SK-N-SH (cell line): ENCODE measurements around the gene STAT6. TPM values are rescaled to one million over a fixed set of nuclear protein-coding genes. Genes with fewer than 3 reads are reported as not detected.

Source experiments
- CTCF ChIA-PET: fragments of 300-600, 350-600 bp; formaldehyde crosslinking; extraction: SDS; loops from one replicate; lab custom pipeline; 2021; lab: Yijun Ruan, JAX
- POLR2A ChIA-PET: fragments of 350-600 bp; sonication (Branson Sonifier 250); formaldehyde crosslinking; extraction: SDS; loops from one replicate; lab custom pipeline; 2020; ENCODE audit warnings: antibody characterized with exemption, inconsistent platforms; lab: Yijun Ruan, JAX
- DNase-seq: peaks from one replicate; pipeline ENCODE4 v3.0.0; 2012
- H2AFZ ChIP-seq: fragments of 200-600 bp; sonication (generic); 2 replicates; pipeline ENCODE4 v1.8.1; 2016; ENCODE audit warnings: antibody characterized with exemption, mild to moderate bottlenecking, low read depth
- H3F3A ChIP-seq: fragments of 200-600 bp; sonication (generic); replicated peaks from 2 replicates; pipeline ENCODE3; 2016; ENCODE audit warnings: antibody characterized with exemption, mild to moderate bottlenecking; ENCODE audit not compliant: insufficient read depth
- H3K27ac ChIP-seq, 2 experiments: fragments of 200-500 bp in 1 of 2; fragments of 200-600 bp in 1 of 2; sonication (Bioruptor generic) in 1 of 2; sonication (generic), shearing (Covaris generic) in 1 of 2; 2 replicates each; pipeline versions ENCODE4 v1.5.1 to v1.6.1; 2014 to 2016; ENCODE audit warnings: low read depth in 2 of 2, inconsistent platforms in 1 of 2, low read length in 1 of 2, mild to moderate bottlenecking in 1 of 2, mixed read lengths in 1 of 2
- H3K27me3 ChIP-seq: fragments of 200-600 bp; sonication (generic), shearing (Covaris generic); 2 replicates; pipeline ENCODE4 v1.6.1; 2016; ENCODE audit warnings: mixed run types; ENCODE audit not compliant: insufficient read depth
- H3K36me3 ChIP-seq, 2 experiments: fragments of 200-500 bp in 1 of 2; fragments of 200-600 bp in 1 of 2; sonication (Bioruptor generic) in 1 of 2; sonication (generic) in 1 of 2; replicated peaks in 1 of 2; 2 replicates each; pipeline versions ENCODE3 to v1.5.1; 2014 to 2016; ENCODE audit warnings: low read length in 1 of 2, mild to moderate bottlenecking in 1 of 2; ENCODE audit not compliant: insufficient read depth in 2 of 2, control insufficient read depth in 1 of 2
- H3K4me1 ChIP-seq, 2 experiments: fragments of 200-500 bp in 1 of 2; fragments of 200-600 bp in 1 of 2; sonication (Bioruptor generic) in 1 of 2; sonication (generic), shearing (Covaris generic) in 1 of 2; 2 replicates each; pipeline versions ENCODE4 v1.5.1 to v1.6.1; 2014 to 2016; ENCODE audit warnings: low read depth in 1 of 2, low read length in 1 of 2, mixed run types in 1 of 2; ENCODE audit not compliant: insufficient read depth in 2 of 2, control insufficient read depth in 1 of 2
- H3K4me2 ChIP-seq: fragments of 200-600 bp; sonication (generic), shearing (Covaris generic); 2 replicates; pipeline ENCODE4 v1.6.1; 2017; ENCODE audit warnings: mixed run types
- H3K4me3 ChIP-seq, 2 experiments: fragments of 200-500 bp in 1 of 2; fragments of 200-600 bp in 1 of 2; sonication (Bioruptor generic) in 1 of 2; sonication (generic), shearing (Covaris generic) in 1 of 2; 2 replicates each; pipeline versions ENCODE4 v1.5.1 to v1.8.1; 2014 to 2016; ENCODE audit warnings: low read depth in 2 of 2, inconsistent platforms in 1 of 2, low read length in 1 of 2, mild to moderate bottlenecking in 1 of 2, mixed read lengths in 1 of 2, moderate library complexity in 1 of 2
- H3K79me2 ChIP-seq: fragments of 200-600 bp; sonication (generic); 2 replicates; pipeline ENCODE4 v1.8.1; 2017; ENCODE audit warnings: mild to moderate bottlenecking; ENCODE audit not compliant: insufficient read depth
- H3K9ac ChIP-seq: fragments of 200-600 bp; sonication (generic); 2 replicates; pipeline ENCODE4 v1.6.1; 2017; ENCODE audit warnings: mixed run types
- H3K9me2 ChIP-seq: fragments of 200-600 bp; sonication (generic); 2 replicates; pipeline ENCODE4 v1.6.1; 2017; ENCODE audit warnings: mixed run types
- H3K9me3 ChIP-seq: fragments of 200-600 bp; sonication (generic); 2 replicates; pipeline ENCODE4 v1.6.1; 2017; ENCODE audit warnings: mixed run types, mild to moderate bottlenecking, moderate library complexity
- H4K20me1 ChIP-seq: fragments of 200-600 bp; sonication (generic); 2 replicates; pipeline ENCODE4 v1.6.1; 2017; ENCODE audit warnings: mild to moderate bottlenecking, mixed run types; ENCODE audit not compliant: insufficient read depth
- CHD2 ChIP-seq: fragments of 150-350 bp; IDR thresholded peaks from 2 replicates; pipeline ENCODE4 v1.6.1; 2018; ENCODE audit warnings: low read length; ENCODE audit not compliant: partially characterized antibody
- FOSL2 ChIP-seq: IDR thresholded peaks from 2 replicates; pipeline ENCODE4 v1.4.0; 2012; ENCODE audit warnings: low read depth, mild to moderate bottlenecking, moderate library complexity, borderline replicate concordance
- GATA2 ChIP-seq: sonication (generic); formaldehyde crosslinking; IDR thresholded peaks from 2 replicates; pipeline ENCODE4 v1.5.0; 2020; ENCODE audit warnings: mild to moderate bottlenecking, missing genetic modification reagents
- MXI1 ChIP-seq: IDR thresholded peaks from 2 replicates; pipeline ENCODE4 v1.6.1; 2012; ENCODE audit warnings: mild to moderate bottlenecking, low read depth, low read length, improper control_type of control experiment
- POLR2AphosphoS5 ChIP-seq: IDR thresholded peaks from 2 replicates; pipeline ENCODE4 v1.6.1; 2012; ENCODE audit warnings: low read depth, low read length
- RAD21 ChIP-seq: IDR thresholded peaks from 2 replicates; pipeline ENCODE4 v1.6.1; 2012; ENCODE audit warnings: mild to moderate bottlenecking, low read length
- RXRA ChIP-seq: IDR thresholded peaks from 2 replicates; pipeline ENCODE4 v1.4.0; 2012; ENCODE audit warnings: low read depth, mild to moderate bottlenecking, borderline replicate concordance
- SIN3A ChIP-seq: IDR thresholded peaks from 2 replicates; pipeline ENCODE4 v1.6.1; 2012; ENCODE audit warnings: low read depth, mild to moderate bottlenecking, low read length, moderate library complexity, borderline replicate concordance
- TCF12 ChIP-seq: IDR thresholded peaks from 2 replicates; pipeline ENCODE4 v1.4.0; 2012
- TEAD4 ChIP-seq: IDR thresholded peaks from 2 replicates; pipeline ENCODE4 v1.4.0; 2012; ENCODE audit warnings: mild to moderate bottlenecking, borderline replicate concordance; ENCODE audit not compliant: insufficient read depth
- WGBS: methylation state at CpG from one replicate; pipeline ENCODE4 v1.1.6; 2017; ENCODE audit warnings: low lambda C conversion rate; 5-methylcytosine and 5-hydroxymethylcytosine counted together
- polyA plus RNA-seq, 3 experiments: library from polyadenylated mRNA; depleted of rRNA; stranded (reverse); fragments of >200 nt; gene quantifications; 2 replicates each; pipeline ENCODE4 v1.2.3, GENCODE V29; 2012
- TF ChIP-seq, protein P1 (sequence below): fragments of 150-350 bp; IDR thresholded peaks from 2 replicates; pipeline ENCODE4 v1.6.1; 2016; ENCODE audit warnings: mild to moderate bottlenecking, low read depth, low read length
- TF ChIP-seq, protein P2 (sequence below): IDR thresholded peaks from 2 replicates; pipeline ENCODE4 v1.4.0; 2012; ENCODE audit warnings: low read depth, borderline replicate concordance
- TF ChIP-seq, protein P3 (sequence below): IDR thresholded peaks from 2 replicates; pipeline ENCODE4 v1.4.0; 2012; ENCODE audit warnings: low read depth
- TF ChIP-seq, protein P4 (sequence below): fragments of 150-350 bp; IDR thresholded peaks from 2 replicates; pipeline ENCODE4 v1.6.1; 2017; ENCODE audit warnings: antibody characterized with exemption, low read length, low read depth, borderline replicate concordance
- TF ChIP-seq, protein P5 (sequence below): IDR thresholded peaks from 2 replicates; pipeline ENCODE4 v1.6.1; 2012; ENCODE audit warnings: mild to moderate bottlenecking, low read depth, low read length, moderate library complexity
- TF ChIP-seq, protein P6 (sequence below): IDR thresholded peaks from 2 replicates; pipeline ENCODE4 v1.4.0; 2012; ENCODE audit warnings: low read depth, borderline replicate concordance

STAT6 gene
- polyA plus RNA-seq, 1 of the 3 experiments (the other 2 are of a cell fraction) = 0.15 TPM

DNA sequence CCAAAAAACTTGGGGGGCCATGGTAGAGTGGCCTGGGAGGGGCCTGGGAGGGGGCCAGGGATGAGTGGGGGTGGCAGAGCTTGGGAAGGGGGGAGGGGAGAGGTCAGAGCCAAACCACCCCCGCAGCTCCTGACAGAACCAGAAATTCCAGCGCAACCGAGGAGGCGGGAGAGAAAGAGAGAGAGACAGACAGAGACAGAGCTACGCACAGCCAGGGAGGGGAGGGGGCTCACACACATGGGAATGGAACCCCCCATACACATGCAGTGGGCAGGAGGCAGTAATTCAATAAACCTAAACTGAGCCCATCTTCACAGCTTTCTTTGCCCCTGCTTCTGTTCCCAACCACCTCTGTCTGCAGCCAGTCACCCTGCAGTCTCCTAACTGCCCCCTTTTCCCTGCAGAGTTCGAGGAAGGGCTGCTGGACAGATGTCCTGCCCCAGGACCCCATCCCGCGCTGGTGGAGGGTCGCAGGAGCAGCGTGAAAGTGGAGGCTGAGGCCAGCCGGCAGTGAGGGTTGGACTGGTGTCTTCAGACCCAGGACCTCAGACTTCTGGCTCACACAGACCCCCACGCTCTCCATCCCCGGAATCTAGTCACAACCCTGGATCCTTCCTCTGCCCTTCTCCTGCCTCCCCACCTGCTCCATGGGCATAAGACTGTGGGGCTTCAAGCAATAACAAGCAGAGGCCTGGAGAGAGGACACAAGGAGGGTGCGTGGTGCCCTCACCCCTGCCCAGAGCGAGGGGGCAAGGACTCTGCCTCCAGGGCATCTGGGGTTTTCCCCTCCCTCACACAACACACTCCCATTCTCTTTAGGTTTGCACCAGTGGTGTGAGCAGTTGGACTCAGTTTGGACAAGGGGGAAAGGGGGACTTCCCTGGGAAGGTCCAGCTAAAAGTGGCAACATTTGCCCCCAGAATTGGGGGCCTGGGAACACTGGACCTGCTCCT is 16.7 kb downstream of the STAT6 start:
- Histone ChIP-seq H3K4me2 (no peak overlapping the region; the same call in 1 of the 2 replicates), H3K79me2 (peaks cover 35% of the 10 kb centered on the region), H3K9ac (no peak overlapping the region), H3K36me3 (peaks cover 28 to 46% of the 10 kb centered on the region in 2 experiments), H3K4me3 (no peak overlapping the region), H3K9me2 (no peaks in the 10 kb centered on the region), H3K9me3 (no peaks in the 10 kb centered on the region), H3K4me1 (peaks cover 9 to 20% of the 10 kb centered on the region in 2 experiments; a peak in 2 of 4 replicates), H4K20me1 (peaks cover 35% of the 10 kb centered on the region), H2AFZ (no peak overlapping the region), H3K27ac (no peak overlapping the region), H3F3A (peaks cover 5% of the 10 kb centered on the region), H3K27me3 (no peaks in the 10 kb centered on the region)
- 89% methylated on average over 15 of the region's 15 CpGs for WGBS
- ChIA-PET CTCF (interaction anchor here (1.0 to 23.2 kb wide), 9 partner anchors 11 to 81 kb away, joined by 3 to 339 read pairs (median 16); partner anchors contain the start of genes NEMP1, STAT6 and TAC3), POLR2A (no interaction called here)
- no peak for TF ChIP-seq RAD21
- TF ChIP-seq RXRA = no peak
- no peak for TF ChIP-seq CHD2
- no peak for TF ChIP-seq TCF12
- TF ChIP-seq, protein P1, sequence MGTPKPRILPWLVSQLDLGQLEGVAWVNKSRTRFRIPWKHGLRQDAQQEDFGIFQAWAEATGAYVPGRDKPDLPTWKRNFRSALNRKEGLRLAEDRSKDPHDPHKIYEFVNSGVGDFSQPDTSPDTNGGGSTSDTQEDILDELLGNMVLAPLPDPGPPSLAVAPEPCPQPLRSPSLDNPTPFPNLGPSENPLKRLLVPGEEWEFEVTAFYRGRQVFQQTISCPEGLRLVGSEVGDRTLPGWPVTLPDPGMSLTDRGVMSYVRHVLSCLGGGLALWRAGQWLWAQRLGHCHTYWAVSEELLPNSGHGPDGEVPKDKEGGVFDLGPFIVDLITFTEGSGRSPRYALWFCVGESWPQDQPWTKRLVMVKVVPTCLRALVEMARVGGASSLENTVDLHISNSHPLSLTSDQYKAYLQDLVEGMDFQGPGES = no peak
- TF ChIP-seq, protein P2, sequence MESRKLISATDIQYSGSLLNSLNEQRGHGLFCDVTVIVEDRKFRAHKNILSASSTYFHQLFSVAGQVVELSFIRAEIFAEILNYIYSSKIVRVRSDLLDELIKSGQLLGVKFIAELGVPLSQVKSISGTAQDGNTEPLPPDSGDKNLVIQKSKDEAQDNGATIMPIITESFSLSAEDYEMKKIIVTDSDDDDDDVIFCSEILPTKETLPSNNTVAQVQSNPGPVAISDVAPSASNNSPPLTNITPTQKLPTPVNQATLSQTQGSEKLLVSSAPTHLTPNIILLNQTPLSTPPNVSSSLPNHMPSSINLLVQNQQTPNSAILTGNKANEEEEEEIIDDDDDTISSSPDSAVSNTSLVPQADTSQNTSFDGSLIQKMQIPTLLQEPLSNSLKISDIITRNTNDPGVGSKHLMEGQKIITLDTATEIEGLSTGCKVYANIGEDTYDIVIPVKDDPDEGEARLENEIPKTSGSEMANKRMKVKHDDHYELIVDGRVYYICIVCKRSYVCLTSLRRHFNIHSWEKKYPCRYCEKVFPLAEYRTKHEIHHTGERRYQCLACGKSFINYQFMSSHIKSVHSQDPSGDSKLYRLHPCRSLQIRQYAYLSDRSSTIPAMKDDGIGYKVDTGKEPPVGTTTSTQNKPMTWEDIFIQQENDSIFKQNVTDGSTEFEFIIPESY = no peak
- TF ChIP-seq, protein P3, sequence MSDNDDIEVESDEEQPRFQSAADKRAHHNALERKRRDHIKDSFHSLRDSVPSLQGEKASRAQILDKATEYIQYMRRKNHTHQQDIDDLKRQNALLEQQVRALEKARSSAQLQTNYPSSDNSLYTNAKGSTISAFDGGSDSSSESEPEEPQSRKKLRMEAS = no peak
- no peak for TF ChIP-seq FOSL2
- no peak for TF ChIP-seq TEAD4
- TF ChIP-seq, protein P4, sequence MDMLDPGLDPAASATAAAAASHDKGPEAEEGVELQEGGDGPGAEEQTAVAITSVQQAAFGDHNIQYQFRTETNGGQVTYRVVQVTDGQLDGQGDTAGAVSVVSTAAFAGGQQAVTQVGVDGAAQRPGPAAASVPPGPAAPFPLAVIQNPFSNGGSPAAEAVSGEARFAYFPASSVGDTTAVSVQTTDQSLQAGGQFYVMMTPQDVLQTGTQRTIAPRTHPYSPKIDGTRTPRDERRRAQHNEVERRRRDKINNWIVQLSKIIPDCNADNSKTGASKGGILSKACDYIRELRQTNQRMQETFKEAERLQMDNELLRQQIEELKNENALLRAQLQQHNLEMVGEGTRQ = no peak
- no peak for TF ChIP-seq SIN3A
- no peak for TF ChIP-seq GATA2
- no peak for TF ChIP-seq POLR2AphosphoS5
- TF ChIP-seq, protein P5, sequence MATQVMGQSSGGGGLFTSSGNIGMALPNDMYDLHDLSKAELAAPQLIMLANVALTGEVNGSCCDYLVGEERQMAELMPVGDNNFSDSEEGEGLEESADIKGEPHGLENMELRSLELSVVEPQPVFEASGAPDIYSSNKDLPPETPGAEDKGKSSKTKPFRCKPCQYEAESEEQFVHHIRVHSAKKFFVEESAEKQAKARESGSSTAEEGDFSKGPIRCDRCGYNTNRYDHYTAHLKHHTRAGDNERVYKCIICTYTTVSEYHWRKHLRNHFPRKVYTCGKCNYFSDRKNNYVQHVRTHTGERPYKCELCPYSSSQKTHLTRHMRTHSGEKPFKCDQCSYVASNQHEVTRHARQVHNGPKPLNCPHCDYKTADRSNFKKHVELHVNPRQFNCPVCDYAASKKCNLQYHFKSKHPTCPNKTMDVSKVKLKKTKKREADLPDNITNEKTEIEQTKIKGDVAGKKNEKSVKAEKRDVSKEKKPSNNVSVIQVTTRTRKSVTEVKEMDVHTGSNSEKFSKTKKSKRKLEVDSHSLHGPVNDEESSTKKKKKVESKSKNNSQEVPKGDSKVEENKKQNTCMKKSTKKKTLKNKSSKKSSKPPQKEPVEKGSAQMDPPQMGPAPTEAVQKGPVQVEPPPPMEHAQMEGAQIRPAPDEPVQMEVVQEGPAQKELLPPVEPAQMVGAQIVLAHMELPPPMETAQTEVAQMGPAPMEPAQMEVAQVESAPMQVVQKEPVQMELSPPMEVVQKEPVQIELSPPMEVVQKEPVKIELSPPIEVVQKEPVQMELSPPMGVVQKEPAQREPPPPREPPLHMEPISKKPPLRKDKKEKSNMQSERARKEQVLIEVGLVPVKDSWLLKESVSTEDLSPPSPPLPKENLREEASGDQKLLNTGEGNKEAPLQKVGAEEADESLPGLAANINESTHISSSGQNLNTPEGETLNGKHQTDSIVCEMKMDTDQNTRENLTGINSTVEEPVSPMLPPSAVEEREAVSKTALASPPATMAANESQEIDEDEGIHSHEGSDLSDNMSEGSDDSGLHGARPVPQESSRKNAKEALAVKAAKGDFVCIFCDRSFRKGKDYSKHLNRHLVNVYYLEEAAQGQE = no peak
- no peak for TF ChIP-seq MXI1
- TF ChIP-seq, protein P6, sequence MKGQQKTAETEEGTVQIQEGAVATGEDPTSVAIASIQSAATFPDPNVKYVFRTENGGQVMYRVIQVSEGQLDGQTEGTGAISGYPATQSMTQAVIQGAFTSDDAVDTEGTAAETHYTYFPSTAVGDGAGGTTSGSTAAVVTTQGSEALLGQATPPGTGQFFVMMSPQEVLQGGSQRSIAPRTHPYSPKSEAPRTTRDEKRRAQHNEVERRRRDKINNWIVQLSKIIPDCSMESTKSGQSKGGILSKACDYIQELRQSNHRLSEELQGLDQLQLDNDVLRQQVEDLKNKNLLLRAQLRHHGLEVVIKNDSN = no peak
- peak; percentile 3 for DNase-seq
